Tibial nerve (tissue), 4 donors: ENCODE results near the gene HEXB.

Experiments
- EP300 ChIP-seq, 2 donors: sonication (generic); formaldehyde crosslinking; IDR thresholded peaks; one replicate each; pipeline ENCODE4 v1.6.1; 2017; ENCODE audit warnings: antibody characterized with exemption in 2 of 2, mild to moderate bottlenecking in 1 of 2
- POLR2A ChIP-seq, 2 donors: fragments of 450-650 bp; IDR thresholded peaks; one replicate each; pipeline ENCODE4 v1.6.1; 2017; ENCODE audit warnings: antibody characterized with exemption in 2 of 2, mild to moderate bottlenecking in 2 of 2, moderate library complexity in 2 of 2
- TF ChIP-seq, protein P1 (sequence below), 5 experiments: fragments of 200-600 bp in 3 of 5; fragments of 450-650 bp in 2 of 5; sonication (generic) in 3 of 5; IDR thresholded peaks; one replicate each; pipeline ENCODE4 v1.5.1; 2016 to 2019; ENCODE audit warnings: antibody characterized with exemption in 5 of 5, mild to moderate bottlenecking in 3 of 5, moderate library complexity in 2 of 5

DNA sequence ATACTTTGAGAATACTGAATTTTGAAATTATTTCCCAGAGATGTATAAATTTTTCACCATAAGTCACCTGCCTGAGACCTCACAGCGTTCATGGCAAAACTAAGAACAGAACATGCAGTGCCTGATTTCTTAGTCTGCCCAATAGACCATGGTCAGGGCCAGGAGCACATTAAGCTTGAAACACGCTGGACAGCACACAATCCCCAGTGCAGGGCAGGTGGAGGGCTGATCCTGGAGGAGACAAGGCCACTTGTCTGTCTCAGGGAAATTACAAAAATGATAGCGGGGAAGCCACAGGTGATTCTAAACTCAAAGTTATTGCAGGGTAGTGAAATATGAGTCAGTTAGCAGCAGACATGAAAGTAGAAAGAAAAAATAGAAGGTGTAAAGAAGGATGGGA lies 25.9 kb upstream of the HEXB start:
- TF ChIP-seq, protein P1, sequence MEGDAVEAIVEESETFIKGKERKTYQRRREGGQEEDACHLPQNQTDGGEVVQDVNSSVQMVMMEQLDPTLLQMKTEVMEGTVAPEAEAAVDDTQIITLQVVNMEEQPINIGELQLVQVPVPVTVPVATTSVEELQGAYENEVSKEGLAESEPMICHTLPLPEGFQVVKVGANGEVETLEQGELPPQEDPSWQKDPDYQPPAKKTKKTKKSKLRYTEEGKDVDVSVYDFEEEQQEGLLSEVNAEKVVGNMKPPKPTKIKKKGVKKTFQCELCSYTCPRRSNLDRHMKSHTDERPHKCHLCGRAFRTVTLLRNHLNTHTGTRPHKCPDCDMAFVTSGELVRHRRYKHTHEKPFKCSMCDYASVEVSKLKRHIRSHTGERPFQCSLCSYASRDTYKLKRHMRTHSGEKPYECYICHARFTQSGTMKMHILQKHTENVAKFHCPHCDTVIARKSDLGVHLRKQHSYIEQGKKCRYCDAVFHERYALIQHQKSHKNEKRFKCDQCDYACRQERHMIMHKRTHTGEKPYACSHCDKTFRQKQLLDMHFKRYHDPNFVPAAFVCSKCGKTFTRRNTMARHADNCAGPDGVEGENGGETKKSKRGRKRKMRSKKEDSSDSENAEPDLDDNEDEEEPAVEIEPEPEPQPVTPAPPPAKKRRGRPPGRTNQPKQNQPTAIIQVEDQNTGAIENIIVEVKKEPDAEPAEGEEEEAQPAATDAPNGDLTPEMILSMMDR (IDR thresholded peaks at IDR 0.05), result no peak
- TF ChIP-seq POLR2A (IDR thresholded peaks at IDR 0.05), result no peak
- no peak for TF ChIP-seq EP300 (IDR thresholded peaks at IDR 0.05)
